GM10248 (cell line): Measurements from ENCODE around the gene FGD2.

Experiments used
- CTCF ChIA-PET: fragments of 300-600 bp; sonication (Branson Sonifier 250); formaldehyde crosslinking; extraction: SDS; loops from one replicate; lab custom pipeline; 2021; ENCODE audit warnings: antibody characterized with exemption; lab: Yijun Ruan, JAX
- POLR2A ChIA-PET: fragments of 350-650 bp; sonication (Branson Sonifier 250); formaldehyde crosslinking; extraction: SDS; loops from one replicate; lab custom pipeline; 2020; ENCODE audit warnings: antibody characterized with exemption; lab: Yijun Ruan, JAX
- DNase-seq: peaks from one replicate; pipeline ENCODE4 v3.0.0; 2012; ENCODE audit errors: extremely low spot score
- CTCF ChIP-seq: IDR thresholded peaks from 2 replicates; pipeline ENCODE4 v1.5.1; 2012; ENCODE audit warnings: mild to moderate bottlenecking, low read depth; ENCODE audit errors: extremely low read depth, missing control alignments, control extremely low read depth

FGD2 gene

GRCh38 chr6:37077191-37077904, 71.9 kb downstream of the FGD2 start:
- TF ChIP-seq CTCF: no peak
- no peak for DNase-seq
- POLR2A ChIA-PET: no interaction called here
- CTCF ChIA-PET: interaction anchor here (0.7 to 1.3 kb wide), 3 partner anchors 27 to 221 kb away, joined by 3 to 4 read pairs (median 3); no protein-coding TSS in a partner anchor

GRCh38 chr6:37077905-37078296, 72.4 kb downstream of the FGD2 start:
- ChIA-PET POLR2A (no interaction called here), CTCF (interaction anchor here (0.7 to 1.0 kb wide), 2 partner anchors 60 to 220 kb away, joined by 3 read pairs; no protein-coding TSS in a partner anchor)
- TF ChIP-seq CTCF: no peak
- no peak for DNase-seq
